ENCODE data around the gene BANK1. TPM values are rescaled to one million over a fixed set of nuclear protein-coding genes. Genes with fewer than 3 reads are reported as not detected.

Gene BANK1
- total RNA-seq, 4 donors from 2014 or later = 0.22 to 1.4 (median 0.96) TPM

DNA sequence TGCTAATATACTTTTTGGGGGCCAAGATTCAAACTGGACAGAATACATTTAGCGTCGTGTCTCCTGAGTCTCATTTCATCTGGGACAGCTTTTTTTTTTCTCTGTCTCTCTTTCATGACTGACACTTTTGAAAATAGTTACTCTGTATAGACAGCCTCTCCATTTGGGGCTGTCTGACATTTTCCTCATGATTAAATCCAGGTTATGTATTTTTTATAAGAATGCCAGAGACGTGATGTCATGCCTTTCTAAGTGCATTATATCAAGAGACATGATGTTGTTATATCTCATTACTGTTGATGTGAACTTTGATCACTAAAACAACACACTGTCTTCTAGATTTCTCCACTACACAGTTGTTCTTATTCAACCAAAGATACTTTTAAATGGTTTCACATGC lies 199.0 kb downstream of the BANK1 start:
- TF ChIP-seq POLR2A (IDR thresholded peaks at IDR 0.05) = no peak
- TF ChIP-seq, protein P1, sequence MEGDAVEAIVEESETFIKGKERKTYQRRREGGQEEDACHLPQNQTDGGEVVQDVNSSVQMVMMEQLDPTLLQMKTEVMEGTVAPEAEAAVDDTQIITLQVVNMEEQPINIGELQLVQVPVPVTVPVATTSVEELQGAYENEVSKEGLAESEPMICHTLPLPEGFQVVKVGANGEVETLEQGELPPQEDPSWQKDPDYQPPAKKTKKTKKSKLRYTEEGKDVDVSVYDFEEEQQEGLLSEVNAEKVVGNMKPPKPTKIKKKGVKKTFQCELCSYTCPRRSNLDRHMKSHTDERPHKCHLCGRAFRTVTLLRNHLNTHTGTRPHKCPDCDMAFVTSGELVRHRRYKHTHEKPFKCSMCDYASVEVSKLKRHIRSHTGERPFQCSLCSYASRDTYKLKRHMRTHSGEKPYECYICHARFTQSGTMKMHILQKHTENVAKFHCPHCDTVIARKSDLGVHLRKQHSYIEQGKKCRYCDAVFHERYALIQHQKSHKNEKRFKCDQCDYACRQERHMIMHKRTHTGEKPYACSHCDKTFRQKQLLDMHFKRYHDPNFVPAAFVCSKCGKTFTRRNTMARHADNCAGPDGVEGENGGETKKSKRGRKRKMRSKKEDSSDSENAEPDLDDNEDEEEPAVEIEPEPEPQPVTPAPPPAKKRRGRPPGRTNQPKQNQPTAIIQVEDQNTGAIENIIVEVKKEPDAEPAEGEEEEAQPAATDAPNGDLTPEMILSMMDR (IDR thresholded peaks at IDR 0.05) = no peak
- H3K4me3 ChIP-seq (ENCODE audit: low read depth, poor library complexity, severe bottlenecking) = no peak overlapping the region
- 85 to 89% methylated on average over 3 of the region's 3 CpGs for WGBS, 2 donors
- DNase-seq (ENCODE audit: low spot score in 2 of 2) = no peak
- intact Hi-C loops (cut with DNase I; ENCODE audit: low total_unique reads) = no loop called here

DNA sequence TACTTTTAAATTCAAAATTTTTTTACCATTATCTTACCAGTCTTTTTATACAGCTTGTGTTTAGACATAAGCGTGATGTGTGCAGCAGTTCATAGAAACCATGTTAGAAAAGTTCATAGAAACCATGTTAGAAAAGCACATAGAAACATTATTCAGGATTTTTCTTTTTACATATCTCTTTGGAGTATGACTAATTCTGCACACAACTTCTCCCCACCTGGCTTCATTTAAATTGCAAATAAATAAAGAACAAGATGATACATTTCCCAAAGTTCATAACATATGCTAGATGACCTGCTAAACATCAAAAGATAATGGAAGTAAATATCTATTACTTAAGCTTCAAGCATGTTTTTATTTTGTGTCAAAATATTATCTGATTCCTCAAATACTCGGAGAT lies 201.9 kb downstream of the BANK1 start:
- intact Hi-C loops (cut with DNase I; ENCODE audit: low total_unique reads) = no loop called here
- 68 to 76% methylated on average over 2 of the region's 2 CpGs for WGBS, 2 donors
- TF ChIP-seq POLR2A (IDR thresholded peaks at IDR 0.05) = no peak
- TF ChIP-seq, protein P1 (IDR thresholded peaks at IDR 0.05) = no peak
- H3K4me3 ChIP-seq (ENCODE audit: low read depth, poor library complexity, severe bottlenecking) = no peak overlapping the region
- no peak for DNase-seq (ENCODE audit: low spot score in 2 of 2)

DNA sequence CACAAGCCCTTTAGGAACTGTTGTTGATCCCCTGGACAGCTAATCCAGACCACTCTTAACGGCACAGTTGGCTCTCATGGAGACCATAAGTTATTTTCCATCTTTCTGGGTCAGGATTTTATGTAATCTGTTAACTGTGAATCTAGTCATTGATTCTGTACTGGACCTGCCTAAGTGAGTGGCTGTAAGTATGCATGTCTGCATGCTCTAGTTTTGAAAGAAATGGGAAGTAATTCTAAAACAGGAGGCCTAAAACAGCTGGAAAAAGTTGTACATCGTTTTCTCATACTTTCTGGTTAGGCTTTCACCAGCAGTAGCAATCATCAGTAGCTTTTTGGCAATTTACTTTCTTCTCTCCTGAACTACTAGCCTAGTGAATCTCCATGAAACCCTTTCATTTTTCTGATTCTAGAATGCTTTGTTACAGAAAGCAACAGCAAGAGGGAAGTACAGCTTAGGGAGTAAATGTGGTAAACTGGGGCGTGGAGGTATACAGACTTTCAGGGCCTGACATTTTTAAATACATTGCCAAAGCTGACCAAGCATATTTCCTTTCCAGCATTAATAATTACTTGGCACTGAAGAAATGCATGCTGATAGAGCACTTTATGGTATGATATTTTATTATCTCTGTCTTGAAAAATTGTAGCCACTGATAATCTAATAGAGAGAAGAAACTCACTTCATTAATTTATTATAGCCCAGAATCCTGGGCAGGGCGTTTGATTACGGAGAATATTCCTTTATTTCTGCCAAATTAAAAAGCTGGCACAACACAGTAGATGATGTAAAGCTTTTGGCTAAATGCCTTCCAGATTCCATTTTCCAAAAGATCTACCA lies 202.7 kb downstream of the BANK1 start:
- intact Hi-C loops (cut with DNase I; ENCODE audit: low total_unique reads) = no loop called here
- DNase-seq (ENCODE audit: low spot score in 2 of 2) = no peak
- 26 to 32% methylated on average over 5 of the region's 5 CpGs for WGBS, 2 donors
- H3K4me3 ChIP-seq (ENCODE audit: low read depth, poor library complexity, severe bottlenecking) = no peak overlapping the region
- no peak for TF ChIP-seq POLR2A (IDR thresholded peaks at IDR 0.05)
- TF ChIP-seq, protein P1 (IDR thresholded peaks at IDR 0.05) = no peak

DNA sequence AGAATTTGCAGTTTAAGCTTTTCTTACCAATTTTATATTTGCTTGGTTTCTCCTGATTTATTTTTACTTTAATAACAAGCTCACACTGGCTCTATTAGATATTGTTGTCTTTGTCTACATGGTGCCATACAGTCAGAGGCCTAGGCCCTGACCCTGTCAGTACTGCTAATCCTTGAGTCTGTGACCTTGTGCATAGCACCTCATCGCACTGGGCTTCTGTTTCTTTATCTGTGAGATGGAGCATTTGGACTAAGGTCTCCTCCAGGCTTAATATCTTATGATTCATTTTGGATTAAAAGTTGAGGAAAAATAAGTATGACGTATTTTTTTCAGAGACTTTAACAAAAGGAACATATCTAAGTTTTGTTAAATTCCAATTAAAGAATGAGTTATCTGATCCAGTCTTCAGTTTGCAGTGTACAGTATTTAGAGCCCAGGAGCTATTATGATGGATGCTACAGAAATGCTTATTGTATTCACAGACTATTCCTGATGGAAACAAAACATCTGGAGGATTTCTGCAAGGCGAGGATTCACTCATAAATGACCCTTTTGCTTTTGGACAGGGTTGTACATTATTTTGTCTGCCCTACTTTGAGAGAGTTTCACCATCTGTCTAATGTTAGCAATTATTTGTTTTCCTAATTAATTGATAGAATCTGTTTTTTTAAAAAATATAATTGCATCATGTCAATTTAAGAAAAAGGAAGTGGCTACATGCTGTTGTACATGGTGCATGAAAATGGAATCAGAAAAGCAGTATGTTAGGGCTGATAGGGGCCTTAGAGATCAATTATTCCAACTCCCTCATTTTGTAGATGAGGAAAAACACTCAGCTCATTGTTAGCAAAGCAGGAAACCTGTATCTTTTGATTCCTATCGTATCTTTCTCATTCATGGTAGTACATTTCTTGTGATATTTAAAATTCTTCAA lies 203.6 kb downstream of the BANK1 start:
- TF ChIP-seq POLR2A (IDR thresholded peaks at IDR 0.05) = no peak
- TF ChIP-seq, protein P1 (IDR thresholded peaks at IDR 0.05) = no peak
- no peak overlapping the region for H3K4me3 ChIP-seq (ENCODE audit: low read depth, poor library complexity, severe bottlenecking)
- intact Hi-C loops (cut with DNase I; ENCODE audit: low total_unique reads) = no loop called here
- DNase-seq (ENCODE audit: low spot score in 2 of 2) = no peak
- WGBS, 2 donors = 67 to 68% methylated on average over 4 of the region's 4 CpGs

DNA sequence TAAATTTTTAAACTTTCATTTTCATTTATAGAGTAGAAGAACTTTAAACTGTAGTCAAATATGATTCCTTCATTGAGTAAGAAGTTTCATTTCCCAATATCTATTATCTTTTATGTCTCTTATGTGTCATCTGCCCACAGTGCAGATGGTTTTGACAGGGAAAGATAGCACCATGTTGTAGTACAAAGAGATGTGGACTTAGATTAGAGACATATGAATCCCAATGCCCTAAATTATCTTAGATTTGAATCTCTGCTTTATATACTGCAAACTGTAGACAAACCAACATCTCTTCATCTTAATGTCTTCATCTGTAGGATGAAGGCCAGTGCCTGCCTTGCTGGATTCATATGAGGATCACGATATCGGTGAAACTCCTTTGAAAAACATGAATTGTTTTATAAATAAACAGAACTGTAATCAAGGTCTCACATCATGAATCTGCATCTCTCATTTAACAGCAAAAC lies 217.5 kb downstream of the BANK1 start:
- 71 to 82% methylated on average over 2 of the region's 2 CpGs for whole genome bisulfite sequencing, 2 donors
- TF ChIP-seq POLR2A (IDR thresholded peaks at IDR 0.05) = no peak
- TF ChIP-seq, protein P1 (IDR thresholded peaks at IDR 0.05) = no peak
- H3K4me3 ChIP-seq (ENCODE audit: low read depth, poor library complexity, severe bottlenecking) = no peak overlapping the region
- DNase-seq (ENCODE audit: low spot score in 2 of 2) = no peak
- intact Hi-C loops (cut with DNase I; ENCODE audit: low total_unique reads) = no loop called here
